T-helper 17 cell (primary cell): ENCODE measurements around the gene GDPD5. TPM values are rescaled to one million over a fixed set of nuclear protein-coding genes. Genes with fewer than 3 reads are reported as not detected.

Experiments used
- ATAC-seq: fragments of 150-1000 bp; cut with Tn5 transposase; 2 replicates; pipeline ENCODE4 v1.10.0; 2021; ENCODE audit warnings: mild to moderate bottlenecking, moderate library complexity
- DNase-seq, 3 donors: peaks; one replicate each; pipeline versions ENCODE4 v3.0.0 to v3.0.0-alpha.2; 2020 to 2021
- H3K9me3 ChIP-seq: one replicate; pipeline ENCODE4 v1.7.0; 2013; ENCODE audit warnings: low read length, mild to moderate bottlenecking; ENCODE audit not compliant: control insufficient read depth, poor library complexity, severe bottlenecking
- H3K27ac Mint-ChIP-seq: one replicate; pipeline ENCODE4 v1.8.0; 2022; ENCODE audit warnings: mild to moderate bottlenecking, moderate library complexity, mixed read lengths
- H3K27me3 Mint-ChIP-seq: one replicate; pipeline ENCODE4 v1.8.0; 2022; ENCODE audit warnings: mixed read lengths
- H3K36me3 Mint-ChIP-seq: one replicate; pipeline ENCODE4 v1.8.0; 2022; ENCODE audit warnings: low read depth, mixed read lengths
- H3K4me1 Mint-ChIP-seq: one replicate; pipeline ENCODE4 v1.8.0; 2022; ENCODE audit warnings: mild to moderate bottlenecking, mixed read lengths
- H3K4me3 Mint-ChIP-seq: one replicate; pipeline ENCODE4 v1.8.0; 2022; ENCODE audit warnings: mild to moderate bottlenecking, moderate library complexity, mixed read lengths
- total RNA-seq, 4 donors: library from RNA in 2 of 4; stranded (reverse) in 2 of 4; gene quantifications; one replicate each; pipeline ENCODE4 v1.2.3 and lab custom pipeline; 2022 to 2026

GDPD5 gene
- total RNA-seq, 2 donors from 2014 or later: 77.3 to 108 TPM

DNA sequence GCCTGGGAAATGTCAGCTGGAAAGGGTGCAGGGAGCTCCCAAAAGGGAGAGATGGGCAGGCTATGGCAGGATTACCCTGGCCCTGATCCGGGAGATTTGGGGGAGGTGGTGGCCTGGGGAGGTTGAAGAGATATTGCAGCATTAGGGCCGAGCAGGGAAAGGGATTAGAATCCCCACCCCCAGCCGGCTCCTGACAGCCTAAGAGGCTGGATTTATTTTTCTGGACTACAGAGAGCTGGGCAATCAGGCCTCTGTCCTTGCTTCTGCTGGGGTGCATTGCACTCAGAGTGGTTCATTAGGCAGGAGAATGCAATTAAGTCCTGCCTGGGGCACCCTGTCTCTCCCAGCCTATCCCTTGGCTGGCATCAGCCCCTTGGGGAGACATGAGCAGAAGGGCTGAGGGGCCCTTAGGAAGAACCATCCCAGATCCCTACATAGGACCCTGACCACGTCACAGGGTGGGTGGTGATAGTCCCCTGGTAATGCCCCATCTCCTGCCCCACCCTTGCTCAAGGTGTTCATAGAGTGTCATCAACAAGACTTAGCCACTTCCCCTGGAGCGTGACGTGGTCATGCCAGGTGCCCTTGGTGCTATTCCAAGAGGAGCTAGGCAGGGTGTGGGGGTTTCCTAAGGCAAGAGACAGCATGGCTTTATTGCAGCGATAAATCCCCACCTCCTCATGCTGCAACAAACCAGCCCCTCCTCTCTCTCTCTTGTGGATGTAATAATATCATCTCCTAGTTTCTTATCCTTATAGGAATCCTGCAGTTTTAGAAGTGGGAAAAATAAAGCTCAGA lies 54.4 kb downstream of the GDPD5 start:
- peaks cover 27% of the 10 kb centered on the region for H3K4me1 Mint-ChIP-seq
- H3K9me3 ChIP-seq: no peaks in the 10 kb centered on the region
- no peak for DNase-seq
- no peaks in the 10 kb centered on the region for H3K27me3 Mint-ChIP-seq
- no peak for ATAC-seq
- H3K4me3 Mint-ChIP-seq: no peak overlapping the region
- peaks cover 4% of the 10 kb centered on the region for H3K36me3 Mint-ChIP-seq
- H3K27ac Mint-ChIP-seq: no peak overlapping the region

GRCh38 chr11:75470476-75471080 lies 55.2 kb downstream of the GDPD5 start:
- no peak overlapping the region for H3K27ac Mint-ChIP-seq
- H3K36me3 Mint-ChIP-seq: peaks cover 4% of the 10 kb centered on the region

DNA sequence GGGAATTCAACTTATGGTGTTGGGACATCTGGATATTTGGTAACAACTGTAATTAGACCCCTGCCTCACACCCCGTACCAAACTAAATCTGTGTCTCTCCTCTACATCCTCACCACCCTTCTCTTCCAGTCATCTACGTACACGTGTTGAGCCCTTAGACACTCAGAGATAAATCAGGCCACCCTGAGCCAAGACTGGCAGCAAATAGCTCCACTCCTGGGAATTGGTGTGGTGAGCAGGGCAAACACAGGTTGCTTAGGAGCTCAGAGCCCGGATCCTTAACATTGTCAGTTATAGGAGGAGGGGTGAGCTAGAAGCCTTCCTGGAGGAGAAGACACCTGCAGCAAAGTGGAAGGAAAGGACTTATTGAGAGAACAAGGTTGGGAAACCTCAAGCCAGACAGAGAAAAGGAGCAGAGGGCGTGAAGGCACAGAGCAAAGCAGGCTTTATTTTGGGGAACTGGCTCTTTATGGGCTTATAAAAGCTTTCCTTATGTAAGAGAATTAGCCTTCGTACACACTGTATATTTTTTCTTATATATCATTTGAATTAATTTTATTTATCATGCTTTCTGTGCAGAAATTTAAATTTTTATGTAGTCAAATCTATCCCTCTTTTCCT lies 55.8 kb downstream of the GDPD5 start:
- ATAC-seq (no peak), DNase-seq (no peak)
- Mint-ChIP-seq H3K36me3 (peaks cover 4% of the 10 kb centered on the region), H3K4me1 (peaks cover 14% of the 10 kb centered on the region), H3K4me3 (no peak overlapping the region), H3K27me3 (no peaks in the 10 kb centered on the region), H3K27ac (peak overlapping the region; percentile 79)
- no peaks in the 10 kb centered on the region for H3K9me3 ChIP-seq

More at GRCh38 chr11:75470476-75471080, 55.2 kb downstream of the GDPD5 start:
- DNase-seq (no peak), ATAC-seq (no peak)
- Mint-ChIP-seq H3K4me3 (no peak overlapping the region), H3K27me3 (no peaks in the 10 kb centered on the region), H3K4me1 (peaks cover 21% of the 10 kb centered on the region)
- H3K9me3 ChIP-seq: no peaks in the 10 kb centered on the region

DNA sequence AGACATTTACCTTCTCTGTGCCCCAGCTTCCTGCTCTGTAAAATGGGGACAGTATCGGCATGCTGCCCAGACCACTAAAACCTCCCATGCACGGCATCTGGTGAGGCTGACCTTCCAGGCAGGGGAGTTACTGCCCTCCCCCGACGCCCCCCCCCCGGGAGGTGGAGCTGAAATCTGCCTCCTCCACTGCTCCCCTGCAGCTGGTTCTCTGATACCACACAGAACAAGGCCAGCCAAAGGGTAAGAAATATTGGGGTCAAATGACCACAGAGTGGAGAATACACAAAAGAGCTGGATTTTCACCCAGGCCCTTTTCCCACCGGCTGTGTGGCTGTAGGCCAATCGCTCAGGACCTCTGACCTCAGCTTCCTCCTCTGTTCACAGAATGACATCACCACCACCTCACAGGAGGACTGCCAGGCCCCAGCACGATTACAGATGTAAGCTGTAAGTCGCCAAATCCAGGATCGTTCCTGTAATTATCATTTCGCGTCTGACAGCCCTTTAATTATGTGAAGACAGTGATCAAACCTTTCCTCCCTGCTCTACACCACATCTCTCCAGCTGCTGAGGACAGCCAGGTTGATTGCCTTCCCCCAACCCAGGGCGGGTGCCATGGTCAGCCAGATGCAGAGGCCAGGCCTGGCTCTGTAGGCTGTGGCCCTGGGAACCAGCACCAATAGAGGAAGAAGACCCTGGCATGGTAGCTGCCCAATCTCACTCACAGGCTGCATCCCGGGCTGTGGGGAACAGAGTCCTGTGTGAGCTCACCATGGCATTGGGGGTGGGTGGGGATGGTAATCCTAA lies 57.0 kb downstream of the GDPD5 start:
- no peaks in the 10 kb centered on the region for H3K9me3 ChIP-seq
- no peak overlapping the region for H3K4me3 Mint-ChIP-seq
- no peak for ATAC-seq
- H3K4me1 Mint-ChIP-seq: peaks cover 13% of the 10 kb centered on the region
- H3K36me3 Mint-ChIP-seq: peaks cover 7% of the 10 kb centered on the region
- H3K27ac Mint-ChIP-seq: peak overlapping the region; percentile 43
- DNase-seq: no peak
- H3K27me3 Mint-ChIP-seq: no peaks in the 10 kb centered on the region

- Mint-ChIP-seq H3K4me1 (peaks cover 14% of the 10 kb centered on the region), H3K4me3 (no peak overlapping the region), H3K27ac (no peak overlapping the region), H3K27me3 (no peaks in the 10 kb centered on the region), H3K36me3 (peaks cover 7% of the 10 kb centered on the region)
- H3K9me3 ChIP-seq: no peaks in the 10 kb centered on the region
- no peak for DNase-seq
- ATAC-seq: no peak
These were observed 57.9 kb downstream of the GDPD5 start for GRCh38 chr11:75467881-75468280.

DNA sequence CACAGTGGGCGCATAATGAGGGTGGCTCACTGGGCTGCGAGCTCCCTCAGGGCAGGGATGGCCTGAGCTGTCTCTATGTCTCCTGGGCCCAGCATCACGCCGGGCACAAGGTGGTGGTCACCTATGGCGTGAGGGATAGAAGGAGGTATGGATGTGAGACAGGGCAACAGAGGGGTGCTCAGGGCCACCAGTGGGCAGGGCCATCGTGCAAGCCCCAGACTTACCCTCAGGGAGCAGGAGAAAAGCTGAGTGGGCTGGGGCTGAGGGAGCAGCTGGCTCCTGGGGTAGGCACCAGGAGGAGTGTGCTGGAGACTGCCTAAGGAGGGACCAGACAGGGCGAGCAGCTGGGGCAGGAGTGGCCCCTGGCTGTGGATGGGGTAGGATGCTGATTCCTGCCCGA lies 58.4 kb downstream of the GDPD5 start:
- DNase-seq (no peak), ATAC-seq (no peak)
- no peak overlapping the region for H3K4me3 Mint-ChIP-seq
- H3K9me3 ChIP-seq: no peaks in the 10 kb centered on the region
- H3K36me3 Mint-ChIP-seq: peaks cover 3% of the 10 kb centered on the region
- peaks cover 10% of the 10 kb centered on the region for H3K4me1 Mint-ChIP-seq
- no peak overlapping the region for H3K27ac Mint-ChIP-seq
- no peaks in the 10 kb centered on the region for H3K27me3 Mint-ChIP-seq

DNA sequence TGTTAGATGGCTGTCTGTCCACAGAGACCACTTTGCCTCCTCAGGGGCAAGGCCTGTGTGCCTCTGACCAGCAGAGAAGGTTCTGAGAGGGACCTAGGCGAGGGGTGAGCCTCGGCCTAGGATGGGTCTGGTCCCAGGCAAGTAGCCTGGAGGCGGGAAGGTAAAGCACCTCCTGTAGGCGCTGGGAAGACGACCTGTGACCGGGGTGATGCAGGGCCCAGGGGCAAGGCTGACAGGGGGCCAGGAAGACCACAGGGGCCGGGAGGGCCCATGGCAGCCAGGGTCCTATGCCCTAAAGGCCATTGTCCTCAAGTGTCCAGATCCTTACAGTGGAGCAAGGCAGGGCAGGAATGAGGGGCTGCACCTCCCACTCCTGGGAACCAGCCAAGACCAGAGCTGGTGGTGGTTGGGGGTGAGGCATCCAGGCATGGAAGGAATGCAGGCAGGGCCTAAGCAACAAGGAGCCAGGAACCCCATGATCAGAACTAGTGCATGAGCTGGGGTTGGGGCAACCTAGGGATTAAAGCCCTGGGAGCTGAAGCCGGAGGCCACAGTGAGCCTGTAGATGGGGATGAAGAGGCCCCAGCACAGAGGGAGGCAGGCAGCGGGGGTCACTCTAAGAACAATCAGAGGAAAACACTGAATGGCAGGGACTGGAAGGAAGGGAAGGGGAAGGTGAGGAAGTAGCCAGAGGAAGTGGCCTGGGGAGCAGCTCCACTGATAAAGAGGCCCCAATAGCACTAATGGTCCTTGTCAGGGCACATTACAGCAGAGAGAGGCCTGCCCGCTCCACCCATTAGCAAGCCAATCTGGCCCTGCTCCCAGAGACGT lies 59.8 kb downstream of the GDPD5 start:
- Mint-ChIP-seq H3K4me1 (peaks cover 10% of the 10 kb centered on the region), H3K4me3 (no peak overlapping the region), H3K36me3 (peaks cover 3% of the 10 kb centered on the region), H3K27me3 (no peaks in the 10 kb centered on the region), H3K27ac (peak overlapping the region; percentile 14)
- no peaks in the 10 kb centered on the region for H3K9me3 ChIP-seq
- no peak for DNase-seq
- ATAC-seq: no peak

GRCh38 chr11:75463106-75463774 lies 62.5 kb downstream of the GDPD5 start:
- peak overlapping the region; percentile 32 for H3K27ac Mint-ChIP-seq
- no peaks in the 10 kb centered on the region for H3K9me3 ChIP-seq
- H3K4me1 Mint-ChIP-seq: peaks cover 6% of the 10 kb centered on the region
- DNase-seq (no peak), ATAC-seq (no peak)
- peaks cover 3% of the 10 kb centered on the region for H3K36me3 Mint-ChIP-seq
- no peak overlapping the region for H3K4me3 Mint-ChIP-seq
- no peaks in the 10 kb centered on the region for H3K27me3 Mint-ChIP-seq

DNA sequence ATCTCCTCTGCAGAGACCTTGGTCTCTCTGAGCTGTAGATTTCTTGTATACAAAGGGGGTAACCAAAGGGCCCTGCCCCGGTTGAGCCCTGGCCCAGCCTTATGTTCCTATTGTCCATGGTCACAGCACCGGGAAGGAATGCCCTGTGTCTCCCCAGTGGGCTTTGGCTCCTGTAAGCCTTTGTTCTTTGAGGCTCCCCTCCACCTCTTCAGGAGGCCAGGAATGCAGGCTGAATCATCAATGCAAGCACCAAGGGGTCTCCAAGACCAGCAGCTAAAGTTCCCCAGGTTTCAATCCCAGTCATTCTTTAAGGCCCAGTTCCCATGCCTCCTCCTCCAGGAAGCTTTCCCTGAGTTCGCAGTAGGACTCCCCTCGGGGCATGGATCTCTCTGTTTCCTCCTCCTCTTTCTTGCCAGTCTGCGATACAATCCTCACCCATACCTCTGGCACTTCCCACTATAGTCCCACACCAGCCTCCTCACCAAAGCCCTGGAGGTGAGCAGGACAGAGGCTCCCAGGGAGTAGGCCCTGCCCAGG lies 63.6 kb downstream of the GDPD5 start:
- DNase-seq: no peak
- no peak for ATAC-seq
- H3K4me1 Mint-ChIP-seq: peaks cover 3% of the 10 kb centered on the region
- no peak overlapping the region for H3K4me3 Mint-ChIP-seq
- peaks cover 3% of the 10 kb centered on the region for H3K36me3 Mint-ChIP-seq
- H3K27ac Mint-ChIP-seq: no peak overlapping the region
- no peaks in the 10 kb centered on the region for H3K9me3 ChIP-seq
- no peaks in the 10 kb centered on the region for H3K27me3 Mint-ChIP-seq

- H3K27ac Mint-ChIP-seq: no peak overlapping the region
- ATAC-seq (no peak), DNase-seq (no peak)
- no peaks in the 10 kb centered on the region for H3K27me3 Mint-ChIP-seq
- no peaks in the 10 kb centered on the region for H3K9me3 ChIP-seq
- peaks cover 3% of the 10 kb centered on the region for H3K36me3 Mint-ChIP-seq
- no peak overlapping the region for H3K4me3 Mint-ChIP-seq
- peaks cover 3% of the 10 kb centered on the region for H3K4me1 Mint-ChIP-seq
These were observed 64.6 kb downstream of the GDPD5 start for GRCh38 chr11:75461151-75461550.

DNA sequence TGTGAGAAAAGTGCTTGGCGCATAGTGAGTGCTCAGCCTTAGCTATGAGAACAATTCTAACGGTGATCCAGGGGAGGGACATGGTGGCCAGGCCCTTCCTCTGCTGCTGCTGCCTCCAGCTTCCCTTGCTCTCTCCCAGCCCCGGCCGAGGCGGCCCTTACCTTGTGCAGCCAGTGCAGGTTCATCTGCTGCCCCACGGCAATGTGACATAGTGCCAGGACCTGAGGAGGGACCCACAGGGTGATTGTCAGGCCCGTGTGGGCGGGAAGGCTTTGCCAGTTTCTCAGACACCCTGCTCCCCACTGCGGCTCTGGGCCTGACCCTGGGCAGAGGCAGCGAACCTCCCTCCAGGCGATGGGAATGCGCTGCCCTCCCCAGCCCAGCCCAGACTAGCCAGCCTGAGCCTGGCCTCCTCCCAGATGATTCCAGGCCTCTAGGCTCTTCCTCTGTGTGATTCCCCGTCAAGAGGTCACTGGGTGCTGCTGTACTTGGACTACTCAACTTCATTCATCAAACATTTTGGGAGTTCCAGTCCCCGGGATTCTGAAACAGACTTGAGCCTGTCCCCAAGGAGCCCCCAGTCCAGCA lies 69.1 kb downstream of the GDPD5 start:
- H3K4me3 Mint-ChIP-seq: no peak overlapping the region
- peaks cover 2% of the 10 kb centered on the region for H3K36me3 Mint-ChIP-seq
- no peaks in the 10 kb centered on the region for H3K27me3 Mint-ChIP-seq
- no peak overlapping the region for H3K27ac Mint-ChIP-seq
- H3K4me1 Mint-ChIP-seq: peaks cover 5% of the 10 kb centered on the region
- ATAC-seq (no peak), DNase-seq (no peak)
- no peaks in the 10 kb centered on the region for H3K9me3 ChIP-seq
